NCI-H345 (cell line): ENCODE results near the gene SLCO3A1.
A peak's percentile ranks its signal among the peaks of the same experiment; 100 is the strongest.

Experiments used
- DNase-seq: peaks from one replicate; lab custom pipeline; 2025; lab: John Stamatoyannopoulos, UW

SLCO3A1 gene

GRCh38 chr15:92128788-92129187, 275.3 kb downstream of the SLCO3A1 start:
- no peak for DNase-seq

- DNase-seq = no peak
These were observed 276.7 kb downstream of the SLCO3A1 start for GRCh38 chr15:92130244-92130643.

- no peak for DNase-seq
These were observed 277.4 kb downstream of the SLCO3A1 start for GRCh38 chr15:92130906-92131305.

GRCh38 chr15:92132982-92133755, 279.7 kb downstream of the SLCO3A1 start:
- no peak for DNase-seq

GRCh38 chr15:92140796-92141195, 287.3 kb downstream of the SLCO3A1 start:
- DNase-seq = no peak

GRCh38 chr15:92141607-92142006, 288.1 kb downstream of the SLCO3A1 start:
- DNase-seq = no peak

- DNase-seq = no peak
These were observed 289.0 kb downstream of the SLCO3A1 start for GRCh38 chr15:92142242-92143232.

- DNase-seq = no peak
These were observed 290.3 kb downstream of the SLCO3A1 start for GRCh38 chr15:92143765-92144164.

- no peak for DNase-seq
These were observed 293.1 kb downstream of the SLCO3A1 start for GRCh38 chr15:92146511-92147150.

- DNase-seq = no peak
These were observed 295.5 kb downstream of the SLCO3A1 start for GRCh38 chr15:92149029-92149428.

- no peak for DNase-seq
These were observed 296.0 kb downstream of the SLCO3A1 start for GRCh38 chr15:92149465-92149864.

- no peak for DNase-seq
These were observed 297.7 kb downstream of the SLCO3A1 start for GRCh38 chr15:92151168-92151567.

- DNase-seq = no peak
These were observed 298.2 kb downstream of the SLCO3A1 start for GRCh38 chr15:92151741-92152140.

GRCh38 chr15:92152983-92153382, 299.5 kb downstream of the SLCO3A1 start:
- DNase-seq = no peak

- no peak for DNase-seq
These were observed 300.1 kb downstream of the SLCO3A1 start for GRCh38 chr15:92153620-92154019.

- no peak for DNase-seq
These were observed 302.4 kb downstream of the SLCO3A1 start for GRCh38 chr15:92155934-92156333.

- DNase-seq = no peak
These were observed 304.3 kb downstream of the SLCO3A1 start for GRCh38 chr15:92157666-92158298.

GRCh38 chr15:92158426-92158825, 304.9 kb downstream of the SLCO3A1 start:
- DNase-seq = peak; percentile 5

GRCh38 chr15:92159481-92159880, 306.0 kb downstream of the SLCO3A1 start:
- no peak for DNase-seq

GRCh38 chr15:92159906-92160841, 306.7 kb downstream of the SLCO3A1 start:
- no peak for DNase-seq
